ENCODE results near the gene PSMD1.

The PSMD1 gene

DNA sequence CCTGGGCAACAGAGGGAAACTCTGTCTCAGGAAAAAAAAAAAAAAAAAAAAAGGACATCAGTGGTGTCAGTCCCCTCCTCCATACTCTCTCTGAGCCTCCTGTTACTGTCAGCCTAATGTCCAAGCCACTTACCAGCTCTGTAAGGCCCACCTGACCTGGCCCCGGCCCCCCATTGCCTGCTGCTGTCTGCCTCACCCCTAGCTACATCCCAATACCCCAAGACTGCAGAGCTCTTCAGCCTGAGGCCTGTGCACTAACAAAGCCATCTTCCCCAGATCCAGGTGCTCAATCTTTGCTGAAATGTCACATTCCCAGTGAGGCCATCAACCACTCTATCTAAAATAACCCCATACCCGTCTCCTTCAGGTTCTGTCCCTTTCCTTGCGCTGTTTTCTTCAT is 147.5 kb downstream of the PSMD1 start:
- Histone ChIP-seq H3K4me1 (ENCODE audit: insufficient read depth, low read length) (peaks cover 7% of the 10 kb centered on the region), H3K27ac (ENCODE audit: low read length) (no peak overlapping the region), H3K9me3 (ENCODE audit: insufficient read depth, low read length, severe bottlenecking) (no peaks in the 10 kb centered on the region), H3K36me3 (ENCODE audit: insufficient read depth, low read length) (no peaks in the 10 kb centered on the region; the same call in 1 of the 2 replicates), H3K27me3 (ENCODE audit: insufficient read depth, low read length, poor library complexity) (no peaks in the 10 kb centered on the region), H3K4me3 (ENCODE audit: low read depth in 1 of 2, low read length in 2 of 2) (no peak overlapping the region), H3K79me2 (ENCODE audit: insufficient read depth, low read length) (no peaks in the 10 kb centered on the region), H3K9ac (ENCODE audit: low read depth, low read length) (no peak overlapping the region), H3K4me2 (ENCODE audit: insufficient read depth, low read length) (no peak overlapping the region), H4K20me1 (ENCODE audit: insufficient read depth, low read length) (no peaks in the 10 kb centered on the region), H2AFZ (ENCODE audit: low read depth, low read length) (no peak overlapping the region)
- no peak for ATAC-seq (ENCODE audit: insufficient read depth, low read depth)
- no peak for TF ChIP-seq EZH2 (IDR thresholded peaks at IDR 0.05; ENCODE audit: borderline replicate concordance, low read depth, low read length, severe bottlenecking)
- TF ChIP-seq, protein P1, sequence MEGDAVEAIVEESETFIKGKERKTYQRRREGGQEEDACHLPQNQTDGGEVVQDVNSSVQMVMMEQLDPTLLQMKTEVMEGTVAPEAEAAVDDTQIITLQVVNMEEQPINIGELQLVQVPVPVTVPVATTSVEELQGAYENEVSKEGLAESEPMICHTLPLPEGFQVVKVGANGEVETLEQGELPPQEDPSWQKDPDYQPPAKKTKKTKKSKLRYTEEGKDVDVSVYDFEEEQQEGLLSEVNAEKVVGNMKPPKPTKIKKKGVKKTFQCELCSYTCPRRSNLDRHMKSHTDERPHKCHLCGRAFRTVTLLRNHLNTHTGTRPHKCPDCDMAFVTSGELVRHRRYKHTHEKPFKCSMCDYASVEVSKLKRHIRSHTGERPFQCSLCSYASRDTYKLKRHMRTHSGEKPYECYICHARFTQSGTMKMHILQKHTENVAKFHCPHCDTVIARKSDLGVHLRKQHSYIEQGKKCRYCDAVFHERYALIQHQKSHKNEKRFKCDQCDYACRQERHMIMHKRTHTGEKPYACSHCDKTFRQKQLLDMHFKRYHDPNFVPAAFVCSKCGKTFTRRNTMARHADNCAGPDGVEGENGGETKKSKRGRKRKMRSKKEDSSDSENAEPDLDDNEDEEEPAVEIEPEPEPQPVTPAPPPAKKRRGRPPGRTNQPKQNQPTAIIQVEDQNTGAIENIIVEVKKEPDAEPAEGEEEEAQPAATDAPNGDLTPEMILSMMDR (IDR thresholded peaks at IDR 0.05; ENCODE audit: borderline replicate concordance, extremely low read depth, low read length, poor library complexity, severe bottlenecking), result no peak
- DNase-seq, result no peak

DNA sequence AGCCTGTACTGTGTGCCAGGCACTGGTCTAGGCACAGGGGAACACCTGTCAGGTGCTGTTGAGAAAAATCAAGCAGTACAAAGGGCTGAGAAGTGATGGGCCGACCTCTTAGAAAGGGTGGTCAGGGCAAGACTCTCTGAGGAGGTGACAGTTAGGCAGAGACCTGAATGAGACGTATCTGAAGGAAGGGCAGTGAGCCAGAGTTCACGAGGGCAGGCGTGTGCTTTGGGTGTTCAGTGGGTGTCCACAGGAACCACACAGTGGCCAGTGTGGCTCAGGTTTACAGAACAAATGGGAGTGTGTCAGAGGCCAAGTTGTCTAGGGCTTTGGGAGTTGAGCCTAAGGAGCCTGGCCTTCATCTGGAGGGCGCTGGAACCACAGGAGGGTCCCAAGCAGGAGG is 147.9 kb downstream of the PSMD1 start:
- Histone ChIP-seq H2AFZ (ENCODE audit: low read depth, low read length) (no peak overlapping the region), H3K4me3 (ENCODE audit: low read depth in 1 of 2, low read length in 2 of 2) (no peak overlapping the region), H3K27ac (ENCODE audit: low read length) (no peak overlapping the region), H3K27me3 (ENCODE audit: insufficient read depth, low read length, poor library complexity) (no peaks in the 10 kb centered on the region), H3K4me1 (ENCODE audit: insufficient read depth, low read length) (peaks cover 3% of the 10 kb centered on the region; the same call in 1 of the 2 replicates), H3K9me3 (ENCODE audit: insufficient read depth, low read length, severe bottlenecking) (no peaks in the 10 kb centered on the region), H3K9ac (ENCODE audit: low read depth, low read length) (no peak overlapping the region), H3K79me2 (ENCODE audit: insufficient read depth, low read length) (no peaks in the 10 kb centered on the region), H3K4me2 (ENCODE audit: insufficient read depth, low read length) (no peak overlapping the region), H4K20me1 (ENCODE audit: insufficient read depth, low read length) (no peaks in the 10 kb centered on the region), H3K36me3 (ENCODE audit: insufficient read depth, low read length) (no peaks in the 10 kb centered on the region; the same call in 1 of the 2 replicates)
- TF ChIP-seq, protein P1 (IDR thresholded peaks at IDR 0.05; ENCODE audit: borderline replicate concordance, extremely low read depth, low read length, poor library complexity, severe bottlenecking), result no peak
- no peak for TF ChIP-seq EZH2 (IDR thresholded peaks at IDR 0.05; ENCODE audit: borderline replicate concordance, low read depth, low read length, severe bottlenecking)
- ATAC-seq (ENCODE audit: insufficient read depth, low read depth), result no peak
- no peak for DNase-seq

DNA sequence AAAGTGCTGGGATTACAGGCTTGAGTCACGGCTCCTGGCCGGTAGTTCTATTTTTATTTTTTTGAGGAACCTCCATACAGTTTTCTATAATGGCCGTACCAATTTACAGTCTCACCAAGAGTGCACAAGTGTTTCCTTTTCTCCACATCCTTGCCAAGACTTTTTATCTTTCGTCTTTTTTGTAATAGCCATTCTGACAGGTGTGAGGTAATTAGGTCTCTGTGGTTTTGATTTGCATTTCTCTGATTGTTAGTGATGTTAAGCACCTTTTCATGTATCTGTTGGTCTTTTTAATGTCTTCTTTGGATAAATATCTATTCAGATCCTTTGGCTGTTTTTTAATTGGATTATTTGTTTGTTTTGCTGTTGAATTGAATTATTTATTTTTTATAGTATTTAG is 151.1 kb downstream of the PSMD1 start:
- Histone ChIP-seq H2AFZ (ENCODE audit: low read depth, low read length) (no peak overlapping the region), H4K20me1 (ENCODE audit: insufficient read depth, low read length) (no peaks in the 10 kb centered on the region), H3K9ac (ENCODE audit: low read depth, low read length) (no peak overlapping the region), H3K79me2 (ENCODE audit: insufficient read depth, low read length) (no peaks in the 10 kb centered on the region), H3K36me3 (ENCODE audit: insufficient read depth, low read length) (peaks cover 6% of the 10 kb centered on the region; the same call in 1 of the 2 replicates), H3K27me3 (ENCODE audit: insufficient read depth, low read length, poor library complexity) (no peaks in the 10 kb centered on the region), H3K4me1 (ENCODE audit: insufficient read depth, low read length) (no peaks in the 10 kb centered on the region), H3K9me3 (ENCODE audit: insufficient read depth, low read length, severe bottlenecking) (no peaks in the 10 kb centered on the region), H3K27ac (ENCODE audit: low read length) (no peak overlapping the region), H3K4me3 (ENCODE audit: low read depth in 1 of 2, low read length in 2 of 2) (no peak overlapping the region), H3K4me2 (ENCODE audit: insufficient read depth, low read length) (no peak overlapping the region)
- ATAC-seq (ENCODE audit: insufficient read depth, low read depth), result no peak
- no peak for TF ChIP-seq EZH2 (IDR thresholded peaks at IDR 0.05; ENCODE audit: borderline replicate concordance, low read depth, low read length, severe bottlenecking)
- TF ChIP-seq, protein P1 (IDR thresholded peaks at IDR 0.05; ENCODE audit: borderline replicate concordance, extremely low read depth, low read length, poor library complexity, severe bottlenecking), result no peak
- no peak for DNase-seq

DNA sequence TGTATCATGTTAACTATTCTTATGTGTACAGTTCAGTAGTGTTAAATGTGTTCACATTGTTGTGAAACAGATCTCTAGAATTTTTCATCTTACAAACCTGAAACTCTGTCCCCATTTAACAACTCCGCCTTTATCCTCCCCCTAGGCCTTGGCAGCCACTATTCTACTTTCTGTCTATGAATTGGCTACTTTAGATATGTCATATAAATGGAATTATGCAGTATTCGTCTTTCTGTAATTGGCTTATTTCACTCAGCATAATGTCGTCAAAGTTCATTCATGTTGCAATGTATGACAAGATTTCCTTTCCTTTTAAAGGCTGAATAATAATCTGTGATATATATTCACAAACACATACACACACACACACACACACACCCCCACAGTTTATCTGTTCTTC is 154.1 kb downstream of the PSMD1 start:
- H3K9me3 ChIP-seq (ENCODE audit: insufficient read depth, low read length, severe bottlenecking), result no peaks in the 10 kb centered on the region
- H4K20me1 ChIP-seq (ENCODE audit: insufficient read depth, low read length), result no peaks in the 10 kb centered on the region
- no peak overlapping the region for H3K4me2 ChIP-seq (ENCODE audit: insufficient read depth, low read length)
- H2AFZ ChIP-seq (ENCODE audit: low read depth, low read length), result no peak overlapping the region
- H3K36me3 ChIP-seq (ENCODE audit: insufficient read depth, low read length), result peaks cover 6% of the 10 kb centered on the region; the same call in 1 of the 2 replicates
- H3K9ac ChIP-seq (ENCODE audit: low read depth, low read length), result no peak overlapping the region
- no peak overlapping the region for H3K27ac ChIP-seq (ENCODE audit: low read length)
- no peaks in the 10 kb centered on the region for H3K27me3 ChIP-seq (ENCODE audit: insufficient read depth, low read length, poor library complexity)
- ATAC-seq (ENCODE audit: insufficient read depth, low read depth), result no peak
- H3K4me3 ChIP-seq (ENCODE audit: low read depth in 1 of 2, low read length in 2 of 2), result no peak overlapping the region
- TF ChIP-seq EZH2 (IDR thresholded peaks at IDR 0.05; ENCODE audit: borderline replicate concordance, low read depth, low read length, severe bottlenecking), result no peak
- TF ChIP-seq, protein P1 (IDR thresholded peaks at IDR 0.05; ENCODE audit: borderline replicate concordance, extremely low read depth, low read length, poor library complexity, severe bottlenecking), result no peak
- H3K4me1 ChIP-seq (ENCODE audit: insufficient read depth, low read length), result no peaks in the 10 kb centered on the region
- no peaks in the 10 kb centered on the region for H3K79me2 ChIP-seq (ENCODE audit: insufficient read depth, low read length)
- DNase-seq, result no peak

All from DND-41 (cell line).